Measurements from ENCODE around the gene CD74. TPM values are rescaled to one million over a fixed set of nuclear protein-coding genes. Genes with fewer than 3 reads are reported as not detected.
"Not testable (repeated sequence)": the region's sequence is repeated elsewhere in the genome, so short reads cannot be mapped to it uniquely, and the experiment has no call there.

The CD74 gene
- total RNA-seq, 1 experiment from 2014 or later, result 48.5 TPM

DNA sequence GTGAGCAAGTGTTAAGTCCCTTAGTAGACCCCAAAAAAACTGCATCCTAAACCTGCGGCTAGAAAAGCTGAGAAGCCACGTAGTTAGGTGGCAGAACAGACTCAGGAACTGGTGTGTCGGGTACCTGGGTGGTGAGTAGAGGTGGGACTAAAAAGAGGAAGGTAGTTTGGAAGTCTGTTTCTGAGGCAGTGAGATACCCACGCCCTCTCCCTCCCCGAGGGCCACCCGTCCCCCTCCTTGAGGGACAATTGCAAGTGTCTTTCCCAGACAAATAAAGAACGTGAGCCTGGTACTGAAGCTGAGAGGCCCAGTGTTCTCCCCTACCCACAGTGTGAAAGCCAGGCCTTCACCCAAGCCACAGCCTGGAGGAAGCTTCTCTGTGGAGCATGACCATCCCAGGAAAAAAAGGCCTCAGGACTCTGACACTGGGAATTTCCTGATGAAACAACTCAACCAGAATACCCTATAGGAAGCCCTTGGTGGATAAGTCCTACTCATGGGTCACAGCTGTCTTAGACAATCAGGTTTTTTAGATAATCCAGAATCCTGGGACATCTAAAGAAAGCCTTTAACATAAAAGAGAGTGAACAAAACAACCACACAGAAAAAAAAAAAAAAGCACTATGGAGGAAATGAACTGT, 7.0 kb upstream of the CD74 start:
- DNase-seq (ENCODE audit: low read depth, low spot score), result peak; percentile 53
- in situ Hi-C loops (cut with HindIII; ENCODE audit: low pct_unique_long_range_greater_than_20kb, low sequenced_read_pairs), result no loop called here

DNA sequence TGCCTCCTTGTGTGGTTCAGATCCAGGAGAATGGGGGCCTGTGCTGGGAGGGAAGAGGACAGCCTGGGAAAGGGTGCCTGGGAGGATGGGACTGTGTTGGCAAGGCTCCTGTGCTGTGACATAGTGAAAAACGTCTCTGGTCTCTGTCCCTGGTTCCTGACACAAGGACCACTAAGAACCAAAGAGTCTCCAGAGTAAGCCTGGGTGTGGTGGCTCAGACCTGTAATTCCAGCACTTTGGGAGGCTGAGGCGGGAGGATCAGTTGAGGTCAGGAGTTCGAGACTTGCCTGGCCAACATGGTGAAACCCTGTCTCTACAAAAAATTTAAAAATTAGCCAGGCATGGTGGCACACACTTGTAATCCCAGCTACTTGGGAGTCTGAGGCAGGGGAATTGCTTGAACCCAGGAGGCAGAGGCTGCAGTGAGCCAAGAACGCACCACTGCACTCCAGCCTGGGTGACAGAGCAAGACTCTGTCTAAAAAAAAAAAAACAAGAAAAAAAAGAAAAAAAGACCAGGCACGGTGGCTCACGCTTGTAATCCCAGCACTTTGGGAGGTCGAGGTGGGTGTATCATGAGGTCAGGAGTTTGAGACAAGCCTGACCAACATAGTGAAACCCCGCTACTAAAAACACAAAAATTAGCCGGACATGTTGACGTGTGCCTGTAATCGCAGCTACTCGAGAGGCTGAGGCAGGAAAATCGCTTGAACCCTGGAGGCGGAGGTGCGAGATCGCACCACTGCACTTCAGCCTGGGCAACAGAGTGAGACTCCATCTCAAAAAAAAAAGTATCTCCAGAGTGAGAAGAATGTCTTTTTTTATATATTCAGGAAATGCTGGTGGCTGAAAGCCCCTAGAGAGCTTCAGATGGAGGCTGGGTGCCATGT, 1.4 kb upstream of the CD74 start:
- DNase-seq (ENCODE audit: low read depth, low spot score); in situ Hi-C loops (cut with HindIII; ENCODE audit: low pct_unique_long_range_greater_than_20kb, low sequenced_read_pairs): not testable (repeated sequence)

DNA sequence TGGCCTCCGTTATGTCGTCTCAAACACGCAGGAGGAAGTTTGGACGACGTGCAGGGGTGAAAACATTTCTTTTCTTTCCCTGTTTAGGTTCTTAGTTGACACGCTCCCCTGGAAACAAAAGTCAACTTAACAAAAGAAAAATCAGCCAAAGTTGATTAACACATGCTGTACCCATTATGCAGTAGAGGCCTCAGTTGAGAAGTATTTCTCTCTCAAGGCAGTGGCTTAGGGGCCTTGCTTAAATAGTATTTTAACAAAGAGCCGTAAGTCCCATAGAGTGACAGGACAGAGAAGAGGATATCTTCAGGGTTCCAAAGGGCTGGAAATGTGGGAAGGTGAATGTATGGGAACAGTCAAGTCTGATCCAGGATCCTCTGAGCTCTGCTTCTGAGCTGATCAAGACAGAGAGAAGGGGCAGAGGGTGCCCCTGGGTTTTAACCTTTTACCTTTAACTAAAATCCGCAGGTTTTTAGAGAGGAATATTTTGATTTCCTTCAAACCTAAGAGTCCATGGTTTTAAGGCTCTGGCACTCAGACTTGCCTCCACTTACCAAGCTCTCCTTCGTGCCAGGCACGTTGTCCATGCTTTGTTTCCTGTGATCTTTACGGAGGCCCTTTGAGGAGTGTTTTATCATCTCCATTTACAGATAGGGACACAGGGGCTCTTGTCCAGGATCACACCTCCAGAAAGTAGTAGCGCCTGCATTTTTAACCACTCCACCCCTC, 629 bp upstream of the CD74 start:
- in situ Hi-C loops (cut with HindIII; ENCODE audit: low pct_unique_long_range_greater_than_20kb, low sequenced_read_pairs), result no loop called here
- DNase-seq (ENCODE audit: low read depth, low spot score), result no peak

- in situ Hi-C loops (cut with HindIII; ENCODE audit: low pct_unique_long_range_greater_than_20kb, low sequenced_read_pairs), result no loop called here
- peak; percentile 65 for DNase-seq (ENCODE audit: low read depth, low spot score)
These were observed 1.3 kb downstream of the CD74 start for GRCh38 chr5:150411245-150411979.

DNA sequence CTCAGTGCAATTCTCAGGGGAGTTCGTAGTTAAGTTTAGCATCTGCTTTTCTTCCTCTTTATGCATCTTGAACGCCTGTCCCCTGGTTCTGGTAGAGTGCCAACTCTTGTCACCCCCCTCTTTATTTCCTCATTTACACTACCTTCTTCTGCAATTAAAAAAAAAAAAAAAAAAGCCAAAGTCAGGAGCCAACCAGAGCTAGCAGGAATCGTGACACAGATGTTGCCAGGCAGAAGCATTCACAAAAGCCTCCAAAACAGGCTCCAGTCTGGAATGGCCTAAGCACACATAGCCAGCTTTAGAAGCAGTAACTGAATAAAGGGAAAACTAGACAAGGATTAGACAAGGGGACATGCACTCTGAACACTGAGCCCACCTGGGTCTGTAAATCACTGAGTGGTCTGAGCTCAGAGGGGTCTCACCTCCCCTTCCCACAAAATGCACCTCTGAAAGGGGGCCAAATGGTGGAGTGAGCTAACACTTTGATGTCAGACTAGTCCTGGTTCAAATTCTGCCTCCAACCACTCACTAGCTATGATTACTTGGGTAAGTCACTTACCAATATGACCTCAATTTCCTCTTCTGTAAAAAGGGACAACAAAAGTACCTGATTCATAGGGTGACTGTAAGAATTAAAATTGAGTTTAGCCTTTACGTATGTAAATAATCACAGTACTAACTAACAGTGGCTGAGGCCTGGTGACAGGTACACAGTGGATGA, 2.0 kb downstream of the CD74 start:
- in situ Hi-C loops (cut with HindIII; ENCODE audit: low pct_unique_long_range_greater_than_20kb, low sequenced_read_pairs), result no loop called here

DNA sequence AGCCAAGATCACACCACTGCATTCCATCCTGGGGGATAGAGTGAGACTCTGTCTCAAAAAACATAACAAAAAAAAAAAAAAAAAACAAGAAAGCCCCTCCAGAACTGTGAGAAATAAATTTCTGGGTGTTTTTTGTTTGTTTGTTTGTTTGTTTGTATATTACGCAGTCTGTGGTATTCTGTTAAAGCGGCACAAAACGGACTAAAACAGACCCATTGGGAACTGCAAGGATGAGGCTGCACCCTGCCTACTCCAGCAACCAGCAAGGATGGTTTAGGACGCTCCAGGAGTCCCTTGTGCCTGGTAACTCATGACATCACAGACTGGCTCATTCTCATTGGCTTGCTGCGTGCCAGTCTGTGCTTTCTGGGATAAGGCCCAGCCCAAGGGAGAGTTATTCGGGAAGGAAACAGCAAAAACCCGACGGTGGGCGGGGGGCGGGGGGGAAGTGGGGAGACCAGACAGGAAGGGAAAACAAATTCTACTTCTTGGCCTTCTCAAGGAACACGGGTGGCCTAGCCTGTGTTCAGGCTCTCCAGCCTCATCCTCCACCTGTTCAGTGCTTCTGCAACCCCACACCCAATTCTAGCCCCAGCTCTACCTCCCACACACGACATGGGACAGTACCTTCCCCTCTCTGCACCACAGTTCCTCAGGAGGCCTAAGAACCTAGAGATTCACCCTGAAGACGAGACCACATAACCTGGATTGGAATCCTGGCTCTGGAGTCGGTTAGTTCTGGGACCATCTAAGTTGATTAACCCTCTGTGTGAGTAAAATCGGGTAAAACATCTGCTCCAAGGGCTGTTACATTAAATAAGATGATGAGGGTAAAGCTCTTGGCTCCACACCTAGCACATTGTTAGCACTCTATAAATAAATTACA, 2.8 kb downstream of the CD74 start:
- DNase-seq (ENCODE audit: low read depth, low spot score), result peak; percentile 93
- in situ Hi-C loops (cut with HindIII; ENCODE audit: low pct_unique_long_range_greater_than_20kb, low sequenced_read_pairs), result no loop called here

More for the DNA sequence above, 2.0 kb downstream of the CD74 start:
- peak; percentile 80 for DNase-seq (ENCODE audit: low read depth, low spot score)

GRCh38 chr5:150408231-150408943, 4.3 kb downstream of the CD74 start:
- in situ Hi-C loops (cut with HindIII; ENCODE audit: low pct_unique_long_range_greater_than_20kb, low sequenced_read_pairs), result no loop called here
- no peak for DNase-seq (ENCODE audit: low read depth, low spot score)

GRCh38 chr5:150407096-150407720, 5.5 kb downstream of the CD74 start:
- DNase-seq (ENCODE audit: low read depth, low spot score), result no peak
- in situ Hi-C loops (cut with HindIII; ENCODE audit: low pct_unique_long_range_greater_than_20kb, low sequenced_read_pairs), result no loop called here

DNA sequence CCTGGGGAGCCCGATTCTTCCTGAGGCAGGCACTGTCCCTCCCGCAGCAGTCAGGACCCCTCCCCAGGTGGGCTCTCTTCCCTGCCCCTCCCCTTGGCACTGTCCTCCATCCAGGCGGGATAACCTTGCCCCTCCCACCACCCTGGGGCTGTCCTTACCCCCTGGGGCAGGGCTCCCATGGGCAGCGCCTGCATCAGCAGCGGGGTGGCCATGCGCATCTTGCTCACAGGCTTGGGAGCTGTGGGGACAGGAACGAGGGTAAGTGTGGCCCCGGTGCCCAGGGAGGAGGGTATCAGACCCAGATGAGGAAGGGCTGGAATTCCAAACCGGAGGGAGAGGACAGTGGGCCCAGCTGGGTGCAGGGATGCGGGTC, 6.0 kb downstream of the CD74 start:
- no peak for DNase-seq (ENCODE audit: low read depth, low spot score)
- in situ Hi-C loops (cut with HindIII; ENCODE audit: low pct_unique_long_range_greater_than_20kb, low sequenced_read_pairs), result no loop called here

DNA sequence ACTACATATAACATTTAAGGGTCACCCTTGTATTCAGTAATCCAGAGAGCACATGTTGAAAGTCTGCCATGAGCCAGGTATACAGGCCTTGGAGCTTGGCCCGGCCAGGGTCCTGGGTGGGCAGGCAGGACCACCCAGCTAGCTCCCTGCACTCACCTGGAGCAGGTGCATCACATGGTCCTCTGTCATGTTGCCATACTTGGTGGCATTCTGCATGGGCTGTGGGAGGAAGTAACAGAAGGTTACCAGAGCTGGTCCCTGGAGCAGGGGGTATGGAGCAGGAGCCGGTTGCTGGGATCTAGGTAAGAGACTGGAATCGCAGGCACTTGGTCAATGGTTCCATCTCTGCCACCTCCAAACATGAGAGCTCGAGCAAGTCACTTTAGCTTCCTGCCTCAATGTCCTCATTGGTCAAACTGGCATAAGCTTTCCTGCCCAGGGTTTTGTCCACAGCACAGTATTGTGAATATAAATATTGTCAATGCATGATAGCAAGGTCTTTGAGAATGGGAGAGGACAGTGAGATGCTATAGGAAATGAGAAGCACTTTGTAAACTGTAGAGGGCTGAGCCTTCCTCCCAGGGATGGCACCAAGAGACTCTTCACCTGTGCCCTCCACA, 6.5 kb downstream of the CD74 start:
- no peak for DNase-seq (ENCODE audit: low read depth, low spot score)
- in situ Hi-C loops (cut with HindIII; ENCODE audit: low pct_unique_long_range_greater_than_20kb, low sequenced_read_pairs), result no loop called here

DNA sequence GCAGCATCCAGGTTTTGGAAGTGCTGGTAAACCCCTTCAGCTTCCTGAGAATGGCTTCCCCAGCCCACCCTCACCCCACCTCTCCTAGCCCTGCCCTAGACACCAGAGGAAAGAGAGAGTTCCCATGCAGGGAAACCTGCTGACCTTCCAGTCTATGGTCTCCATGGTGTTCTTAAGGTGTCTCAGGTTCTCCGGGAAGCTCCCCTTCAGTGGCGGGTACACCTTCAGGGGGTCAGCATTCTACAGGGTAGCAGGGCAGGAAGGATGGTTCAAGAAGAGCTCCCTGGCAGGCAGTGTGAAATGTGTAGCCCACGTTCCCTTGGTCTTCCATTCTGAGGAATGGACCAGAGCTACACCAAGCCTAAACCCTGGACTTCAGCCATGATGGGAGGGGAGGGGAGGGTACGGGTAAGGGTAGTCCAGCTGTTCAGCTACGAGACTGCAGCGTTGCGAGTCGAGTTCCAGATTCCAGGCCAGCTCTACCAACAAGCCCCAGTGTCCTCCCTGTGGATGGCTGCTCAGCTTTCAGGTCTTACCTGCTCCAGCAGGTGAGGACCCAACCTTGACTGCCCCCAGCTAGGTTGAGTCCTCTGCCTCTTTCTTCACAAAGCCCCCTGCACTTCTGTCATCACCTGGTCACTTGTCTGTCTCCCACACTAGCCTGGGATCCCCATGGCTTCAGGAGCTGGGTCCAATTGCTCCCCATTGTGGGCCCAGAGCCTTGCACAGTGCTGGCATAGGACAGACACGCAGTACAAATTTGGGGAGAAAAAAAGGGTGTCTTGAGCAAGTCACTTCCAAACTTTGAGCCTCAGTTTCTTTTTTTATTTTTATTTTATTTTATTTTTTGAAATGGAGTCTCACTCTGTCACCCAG, 7.5 kb downstream of the CD74 start:
- DNase-seq (ENCODE audit: low read depth, low spot score), result no peak
- in situ Hi-C loops (cut with HindIII; ENCODE audit: low pct_unique_long_range_greater_than_20kb, low sequenced_read_pairs), result no loop called here

- no peak for DNase-seq (ENCODE audit: low read depth, low spot score)
- in situ Hi-C loops (cut with HindIII; ENCODE audit: low pct_unique_long_range_greater_than_20kb, low sequenced_read_pairs), result no loop called here
These were observed 8.2 kb downstream of the CD74 start for GRCh38 chr5:150404535-150404934.

- DNase-seq (ENCODE audit: low read depth, low spot score), result no peak
- in situ Hi-C loops (cut with HindIII; ENCODE audit: low pct_unique_long_range_greater_than_20kb, low sequenced_read_pairs), result no loop called here
These were observed 8.6 kb downstream of the CD74 start for GRCh38 chr5:150404121-150404520.

- DNase-seq (ENCODE audit: low read depth, low spot score), result no peak
- in situ Hi-C loops (cut with HindIII; ENCODE audit: low pct_unique_long_range_greater_than_20kb, low sequenced_read_pairs), result no loop called here
These were observed 9.8 kb downstream of the CD74 start for GRCh38 chr5:150402901-150403342.

Measured in SK-MEL-5 (cell line).